Measurements from ENCODE around the gene RBM20. TPM values are rescaled to one million over a fixed set of nuclear protein-coding genes. Genes with fewer than 3 reads are reported as not detected.

The RBM20 gene
- total and polyA plus RNA-seq, 10 of the 15 experiments (the other 5 are each of a cell fraction or from before 2014, with no cell fraction given), result 0.04 to 0.26 (median 0.15) TPM

DNA sequence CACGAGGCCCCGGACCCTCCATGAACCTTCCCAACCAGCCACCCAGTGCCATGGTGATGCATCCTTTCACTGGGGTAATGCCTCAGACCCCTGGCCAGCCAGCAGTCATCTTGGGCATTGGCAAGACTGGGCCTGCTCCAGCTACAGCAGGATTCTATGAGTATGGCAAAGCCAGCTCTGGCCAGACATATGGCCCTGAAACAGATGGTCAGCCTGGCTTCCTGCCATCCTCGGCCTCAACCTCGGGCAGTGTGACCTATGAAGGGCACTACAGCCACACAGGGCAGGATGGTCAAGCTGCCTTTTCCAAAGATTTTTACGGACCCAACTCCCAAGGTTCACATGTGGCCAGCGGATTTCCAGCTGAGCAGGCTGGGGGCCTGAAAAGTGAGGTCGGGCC, 137.0 kb downstream of the RBM20 start:
- no peaks in the 10 kb centered on the region for H3K4me1 ChIP-seq (ENCODE audit: control insufficient read depth, insufficient read depth, low read length)
- H2AFZ ChIP-seq (ENCODE audit: control insufficient read depth, low read depth, low read length), result no peak overlapping the region
- no peak overlapping the region for H3K4me3 ChIP-seq
- FAIRE-seq (no peak), ATAC-seq (no peak), DNase-seq (ENCODE audit: low read depth, low spot score) (no peak)
- RAD21 ChIA-PET (ENCODE audit: unreplicated experiment), result interaction anchor here (1.5 to 2.8 kb wide), 2 partner anchors 22 to 33 kb away, joined by 3 to 12 read pairs; no protein-coding TSS in a partner anchor
- no peaks in the 10 kb centered on the region for H3K27me3 ChIP-seq (replicated peaks in 1 of 2; ENCODE audit: control insufficient read depth in 2 of 2, insufficient read depth in 2 of 2, low read length in 1 of 2)
- no peaks in the 10 kb centered on the region for H3K9me3 ChIP-seq (replicated peaks; ENCODE audit: control insufficient read depth, insufficient read depth, low read length)
- POLR2A ChIA-PET, result interaction anchor here (2.8 kb wide), 1 partner anchor 22 kb away, joined by 12 read pairs; no protein-coding TSS in a partner anchor
- 86% methylated on average over 6 of the region's 7 CpGs for WGBS (ENCODE audit: insufficient coverage, insufficient replicate concordance, low lambda C conversion rate, missing lambda C conversion rate)
- H3K27ac ChIP-seq (ENCODE audit: control insufficient read depth, insufficient read depth), result no peak overlapping the region
- in situ Hi-C loops (cut with MboI), result no loop called here
- H3K4me2 ChIP-seq (ENCODE audit: control insufficient read depth, insufficient read depth), result no peak overlapping the region
- BruUV-seq (replicated peaks), result no TSS peak
- SMC1A ChIA-PET (ENCODE audit: uncharacterized antibody, unreplicated experiment), result interaction anchor here (1.0 to 12.9 kb wide), 2 partner anchors 14 to 19 kb away, joined by 3 to 327 read pairs; no protein-coding TSS in a partner anchor
- intact Hi-C loops (cut with micrococcal nuclease; ENCODE audit: unreplicated experiment), result no loop called here
- H3K79me2 ChIP-seq (ENCODE audit: control insufficient read depth, insufficient read depth, low read length), result no peaks in the 10 kb centered on the region
- H3K9ac ChIP-seq (ENCODE audit: control insufficient read depth, insufficient read depth, low read length), result no peak overlapping the region
- H3K36me3 ChIP-seq (ENCODE audit: control insufficient read depth in 2 of 2, insufficient read depth in 2 of 2, low read length in 1 of 2), result no peaks in the 10 kb centered on the region
- CTCF ChIA-PET, result interaction anchor here (1.0 to 9.8 kb wide), 2 partner anchors 18 to 23 kb away, joined by 3 to 72 read pairs; no protein-coding TSS in a partner anchor
- H4K20me1 ChIP-seq (ENCODE audit: control insufficient read depth, insufficient read depth), result no peaks in the 10 kb centered on the region
- no peak for TF ChIP-seq NRF1 (conservative IDR thresholded peaks at IDR 0.05; ENCODE audit: low read depth, low read length)
- no peak for TF ChIP-seq SRF (IDR thresholded peaks at IDR 0.05; ENCODE audit: low read depth in 2 of 2, low read length in 2 of 2)
- no peak for TF ChIP-seq ZZZ3 (IDR thresholded peaks at IDR 0.05; ENCODE audit: control insufficient read depth, insufficient read length, low read depth)
- TF ChIP-seq TAF1 (IDR thresholded peaks at IDR 0.05; ENCODE audit: borderline replicate concordance, low read depth, low read length), result no peak
- TF ChIP-seq EGR1 (IDR thresholded peaks at IDR 0.05; ENCODE audit: borderline replicate concordance in 1 of 2, low read depth in 2 of 2, low read length in 2 of 2), result no peak
- TF ChIP-seq, protein P1, sequence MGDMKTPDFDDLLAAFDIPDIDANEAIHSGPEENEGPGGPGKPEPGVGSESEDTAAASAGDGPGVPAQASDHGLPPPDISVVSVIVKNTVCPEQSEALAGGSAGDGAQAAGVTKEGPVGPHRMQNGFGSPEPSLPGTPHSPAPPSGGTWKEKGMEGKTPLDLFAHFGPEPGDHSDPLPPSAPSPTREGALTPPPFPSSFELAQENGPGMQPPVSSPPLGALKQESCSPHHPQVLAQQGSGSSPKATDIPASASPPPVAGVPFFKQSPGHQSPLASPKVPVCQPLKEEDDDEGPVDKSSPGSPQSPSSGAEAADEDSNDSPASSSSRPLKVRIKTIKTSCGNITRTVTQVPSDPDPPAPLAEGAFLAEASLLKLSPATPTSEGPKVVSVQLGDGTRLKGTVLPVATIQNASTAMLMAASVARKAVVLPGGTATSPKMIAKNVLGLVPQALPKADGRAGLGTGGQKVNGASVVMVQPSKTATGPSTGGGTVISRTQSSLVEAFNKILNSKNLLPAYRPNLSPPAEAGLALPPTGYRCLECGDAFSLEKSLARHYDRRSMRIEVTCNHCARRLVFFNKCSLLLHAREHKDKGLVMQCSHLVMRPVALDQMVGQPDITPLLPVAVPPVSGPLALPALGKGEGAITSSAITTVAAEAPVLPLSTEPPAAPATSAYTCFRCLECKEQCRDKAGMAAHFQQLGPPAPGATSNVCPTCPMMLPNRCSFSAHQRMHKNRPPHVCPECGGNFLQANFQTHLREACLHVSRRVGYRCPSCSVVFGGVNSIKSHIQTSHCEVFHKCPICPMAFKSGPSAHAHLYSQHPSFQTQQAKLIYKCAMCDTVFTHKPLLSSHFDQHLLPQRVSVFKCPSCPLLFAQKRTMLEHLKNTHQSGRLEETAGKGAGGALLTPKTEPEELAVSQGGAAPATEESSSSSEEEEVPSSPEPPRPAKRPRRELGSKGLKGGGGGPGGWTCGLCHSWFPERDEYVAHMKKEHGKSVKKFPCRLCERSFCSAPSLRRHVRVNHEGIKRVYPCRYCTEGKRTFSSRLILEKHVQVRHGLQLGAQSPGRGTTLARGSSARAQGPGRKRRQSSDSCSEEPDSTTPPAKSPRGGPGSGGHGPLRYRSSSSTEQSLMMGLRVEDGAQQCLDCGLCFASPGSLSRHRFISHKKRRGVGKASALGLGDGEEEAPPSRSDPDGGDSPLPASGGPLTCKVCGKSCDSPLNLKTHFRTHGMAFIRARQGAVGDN (IDR thresholded peaks at IDR 0.05), result no peak
- no peak for TF ChIP-seq RUNX3 (IDR thresholded peaks at IDR 0.05; ENCODE audit: low read length)
- TF ChIP-seq NFIC (IDR thresholded peaks at IDR 0.05; ENCODE audit: low read depth, low read length), result no peak
- TF ChIP-seq IKZF2 (IDR thresholded peaks at IDR 0.05), result no peak
- TF ChIP-seq, protein P2, sequence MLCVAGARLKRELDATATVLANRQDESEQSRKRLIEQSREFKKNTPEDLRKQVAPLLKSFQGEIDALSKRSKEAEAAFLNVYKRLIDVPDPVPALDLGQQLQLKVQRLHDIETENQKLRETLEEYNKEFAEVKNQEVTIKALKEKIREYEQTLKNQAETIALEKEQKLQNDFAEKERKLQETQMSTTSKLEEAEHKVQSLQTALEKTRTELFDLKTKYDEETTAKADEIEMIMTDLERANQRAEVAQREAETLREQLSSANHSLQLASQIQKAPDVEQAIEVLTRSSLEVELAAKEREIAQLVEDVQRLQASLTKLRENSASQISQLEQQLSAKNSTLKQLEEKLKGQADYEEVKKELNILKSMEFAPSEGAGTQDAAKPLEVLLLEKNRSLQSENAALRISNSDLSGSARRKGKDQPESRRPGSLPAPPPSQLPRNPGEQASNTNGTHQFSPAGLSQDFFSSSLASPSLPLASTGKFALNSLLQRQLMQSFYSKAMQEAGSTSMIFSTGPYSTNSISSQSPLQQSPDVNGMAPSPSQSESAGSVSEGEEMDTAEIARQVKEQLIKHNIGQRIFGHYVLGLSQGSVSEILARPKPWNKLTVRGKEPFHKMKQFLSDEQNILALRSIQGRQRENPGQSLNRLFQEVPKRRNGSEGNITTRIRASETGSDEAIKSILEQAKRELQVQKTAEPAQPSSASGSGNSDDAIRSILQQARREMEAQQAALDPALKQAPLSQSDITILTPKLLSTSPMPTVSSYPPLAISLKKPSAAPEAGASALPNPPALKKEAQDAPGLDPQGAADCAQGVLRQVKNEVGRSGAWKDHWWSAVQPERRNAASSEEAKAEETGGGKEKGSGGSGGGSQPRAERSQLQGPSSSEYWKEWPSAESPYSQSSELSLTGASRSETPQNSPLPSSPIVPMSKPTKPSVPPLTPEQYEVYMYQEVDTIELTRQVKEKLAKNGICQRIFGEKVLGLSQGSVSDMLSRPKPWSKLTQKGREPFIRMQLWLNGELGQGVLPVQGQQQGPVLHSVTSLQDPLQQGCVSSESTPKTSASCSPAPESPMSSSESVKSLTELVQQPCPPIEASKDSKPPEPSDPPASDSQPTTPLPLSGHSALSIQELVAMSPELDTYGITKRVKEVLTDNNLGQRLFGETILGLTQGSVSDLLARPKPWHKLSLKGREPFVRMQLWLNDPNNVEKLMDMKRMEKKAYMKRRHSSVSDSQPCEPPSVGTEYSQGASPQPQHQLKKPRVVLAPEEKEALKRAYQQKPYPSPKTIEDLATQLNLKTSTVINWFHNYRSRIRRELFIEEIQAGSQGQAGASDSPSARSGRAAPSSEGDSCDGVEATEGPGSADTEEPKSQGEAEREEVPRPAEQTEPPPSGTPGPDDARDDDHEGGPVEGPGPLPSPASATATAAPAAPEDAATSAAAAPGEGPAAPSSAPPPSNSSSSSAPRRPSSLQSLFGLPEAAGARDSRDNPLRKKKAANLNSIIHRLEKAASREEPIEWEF (IDR thresholded peaks at IDR 0.05; ENCODE audit: insufficient replicate concordance, low read depth, low read length), result no peak
- TF ChIP-seq NFYA (IDR thresholded peaks at IDR 0.05; ENCODE audit: borderline replicate concordance, low read depth, low read length), result no peak

All from GM12878 (cell line).